Measurements from ENCODE around the gene ASIC5.

Gene ASIC5

DNA sequence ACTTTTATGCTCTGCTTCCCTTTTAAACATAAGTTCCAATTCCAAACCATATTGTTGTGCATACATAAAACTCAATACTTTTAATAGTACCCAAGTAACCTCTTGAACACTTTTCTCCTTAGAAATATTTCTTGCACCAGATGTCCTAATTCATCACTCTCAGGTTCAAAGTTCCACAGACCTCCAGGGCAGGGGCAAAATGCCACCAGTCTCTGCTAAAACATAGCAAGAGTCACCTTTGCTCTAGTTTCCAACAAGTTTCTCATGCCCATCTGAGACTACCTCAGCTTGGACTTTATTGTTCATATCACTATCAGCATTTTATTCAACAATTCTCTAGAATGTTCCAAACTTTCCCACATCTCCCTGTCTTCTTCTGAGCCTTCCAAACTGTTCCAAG lies 13.7 kb upstream of the ASIC5 start:
- no peak overlapping the region for H3K27ac ChIP-seq
- TF ChIP-seq ZFX (IDR thresholded peaks at IDR 0.05), result no peak

DNA sequence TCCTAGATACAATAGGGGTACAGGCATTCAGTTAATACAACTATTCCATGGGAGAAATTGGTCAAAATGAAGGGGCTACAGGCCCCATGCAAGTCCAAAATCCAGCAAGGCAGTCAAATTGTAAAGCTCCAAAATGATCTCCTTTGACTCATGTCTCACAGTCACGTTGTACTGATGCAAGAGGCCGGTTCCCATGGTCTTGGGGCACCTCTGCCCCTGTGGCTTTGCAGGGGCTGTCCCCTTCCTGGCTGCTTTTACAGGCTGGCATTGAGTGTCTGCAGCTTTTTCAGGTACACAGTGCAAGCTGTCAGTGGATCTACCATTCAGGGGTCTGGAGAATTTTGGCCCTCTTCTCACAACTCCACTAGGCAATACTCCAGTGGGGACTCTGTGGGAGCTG lies 12.5 kb upstream of the ASIC5 start:
- H3K27ac ChIP-seq, result no peak overlapping the region
- TF ChIP-seq, protein P1, sequence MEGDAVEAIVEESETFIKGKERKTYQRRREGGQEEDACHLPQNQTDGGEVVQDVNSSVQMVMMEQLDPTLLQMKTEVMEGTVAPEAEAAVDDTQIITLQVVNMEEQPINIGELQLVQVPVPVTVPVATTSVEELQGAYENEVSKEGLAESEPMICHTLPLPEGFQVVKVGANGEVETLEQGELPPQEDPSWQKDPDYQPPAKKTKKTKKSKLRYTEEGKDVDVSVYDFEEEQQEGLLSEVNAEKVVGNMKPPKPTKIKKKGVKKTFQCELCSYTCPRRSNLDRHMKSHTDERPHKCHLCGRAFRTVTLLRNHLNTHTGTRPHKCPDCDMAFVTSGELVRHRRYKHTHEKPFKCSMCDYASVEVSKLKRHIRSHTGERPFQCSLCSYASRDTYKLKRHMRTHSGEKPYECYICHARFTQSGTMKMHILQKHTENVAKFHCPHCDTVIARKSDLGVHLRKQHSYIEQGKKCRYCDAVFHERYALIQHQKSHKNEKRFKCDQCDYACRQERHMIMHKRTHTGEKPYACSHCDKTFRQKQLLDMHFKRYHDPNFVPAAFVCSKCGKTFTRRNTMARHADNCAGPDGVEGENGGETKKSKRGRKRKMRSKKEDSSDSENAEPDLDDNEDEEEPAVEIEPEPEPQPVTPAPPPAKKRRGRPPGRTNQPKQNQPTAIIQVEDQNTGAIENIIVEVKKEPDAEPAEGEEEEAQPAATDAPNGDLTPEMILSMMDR (conservative IDR thresholded peaks at IDR 0.05), result no peak

DNA sequence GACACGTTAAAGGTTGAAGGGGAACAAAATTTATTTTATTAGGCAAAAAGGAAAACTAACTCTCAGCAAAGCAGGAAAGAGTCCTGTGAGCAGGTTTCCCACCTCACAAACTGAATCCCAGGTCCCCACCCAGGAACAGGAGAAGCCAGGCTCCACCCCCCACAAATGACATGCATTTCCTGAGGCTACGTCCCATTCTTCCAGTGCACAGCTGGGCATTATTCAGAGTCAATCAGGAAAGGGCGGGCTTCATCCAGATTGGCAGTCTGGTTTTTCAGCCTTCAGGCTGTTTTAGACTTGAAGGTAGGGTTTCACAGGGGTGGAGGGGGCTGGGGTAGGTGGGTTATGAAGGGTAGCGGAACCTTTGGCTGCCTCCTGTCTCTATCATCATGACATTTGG lies 11.9 kb upstream of the ASIC5 start:
- TF ChIP-seq, protein P1 (conservative IDR thresholded peaks at IDR 0.05), result no peak
- no peak for TF ChIP-seq ZFX (IDR thresholded peaks at IDR 0.05)
- H3K27ac ChIP-seq, result no peak overlapping the region

DNA sequence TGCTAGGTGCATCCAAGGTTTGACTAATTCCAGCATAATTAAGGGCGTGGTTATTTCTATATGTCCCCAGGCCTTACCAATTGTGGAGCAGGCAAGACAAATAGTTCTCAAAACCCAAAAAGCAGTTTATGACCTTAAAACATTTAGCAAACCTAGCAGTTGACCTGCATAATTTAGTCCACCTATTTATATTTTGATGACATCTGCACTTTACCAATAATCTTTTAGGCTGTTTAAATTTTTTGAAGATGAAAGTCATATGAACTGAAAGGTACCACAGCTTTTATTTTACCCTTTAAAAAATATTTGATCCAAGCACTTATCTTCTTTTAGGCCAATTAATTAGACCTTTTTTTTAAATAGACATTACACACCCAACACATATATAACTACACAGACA lies 9.8 kb upstream of the ASIC5 start:
- no peak overlapping the region for H3K27ac ChIP-seq
- TF ChIP-seq, protein P1 (conservative IDR thresholded peaks at IDR 0.05), result no peak
- no peak for TF ChIP-seq ZFX (IDR thresholded peaks at IDR 0.05)

DNA sequence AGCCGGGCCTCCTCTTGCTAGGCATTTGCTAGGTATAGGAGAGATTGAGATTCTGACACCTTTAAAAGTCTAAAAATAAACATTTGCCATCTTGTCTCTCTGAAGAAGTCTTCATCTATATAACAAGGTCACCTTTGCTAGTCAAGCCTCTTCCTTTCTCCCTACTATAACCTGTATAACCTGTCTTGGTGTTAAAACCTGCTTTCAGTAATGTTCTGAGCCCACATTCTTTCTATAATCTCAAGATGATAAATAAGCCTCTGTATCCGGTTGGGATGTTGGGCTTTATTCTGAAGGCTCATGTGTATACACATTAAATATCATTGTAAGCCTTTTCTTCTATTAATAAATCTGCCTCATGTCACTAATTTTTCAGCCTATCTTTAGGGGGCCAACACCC lies 10.2 kb downstream of the ASIC5 start:
- no peak overlapping the region for H3K27ac ChIP-seq
- TF ChIP-seq ZFX (IDR thresholded peaks at IDR 0.05), result no peak
- TF ChIP-seq, protein P1 (conservative IDR thresholded peaks at IDR 0.05), result no peak

DNA sequence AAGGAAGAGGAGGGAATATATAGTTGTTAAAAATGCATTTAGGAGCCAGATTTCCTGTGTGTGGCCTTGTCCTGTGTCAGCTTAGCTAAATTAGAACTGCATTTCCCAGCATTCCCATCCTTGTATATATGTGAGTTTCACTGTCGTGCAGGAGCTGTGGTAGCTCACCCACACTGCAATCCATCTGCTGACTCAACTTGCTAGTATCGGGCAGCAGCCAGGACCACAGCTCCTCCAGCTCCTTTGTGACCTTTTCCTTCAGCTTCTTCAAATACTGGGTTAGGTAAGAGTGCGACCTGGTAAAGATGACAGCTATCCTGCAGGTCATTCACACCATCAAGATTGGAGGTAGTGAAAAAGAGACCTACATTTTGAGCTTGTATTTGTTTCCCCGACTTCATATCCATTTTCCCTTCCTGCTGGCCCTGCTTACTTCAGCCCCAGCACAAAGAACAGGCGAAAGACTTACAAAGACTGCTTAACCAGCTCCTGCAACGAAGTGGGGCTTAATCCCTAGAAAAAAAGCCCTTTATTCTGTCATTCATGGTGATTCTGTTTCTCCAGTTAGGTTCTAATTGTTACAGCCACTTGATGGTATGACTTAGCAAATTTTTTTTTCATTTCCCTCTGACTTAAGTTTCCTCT lies 11.4 kb downstream of the ASIC5 start:
- TF ChIP-seq, protein P1 (conservative IDR thresholded peaks at IDR 0.05), result no peak
- no peak for TF ChIP-seq ZFX (IDR thresholded peaks at IDR 0.05)
- no peak overlapping the region for H3K27ac ChIP-seq

DNA sequence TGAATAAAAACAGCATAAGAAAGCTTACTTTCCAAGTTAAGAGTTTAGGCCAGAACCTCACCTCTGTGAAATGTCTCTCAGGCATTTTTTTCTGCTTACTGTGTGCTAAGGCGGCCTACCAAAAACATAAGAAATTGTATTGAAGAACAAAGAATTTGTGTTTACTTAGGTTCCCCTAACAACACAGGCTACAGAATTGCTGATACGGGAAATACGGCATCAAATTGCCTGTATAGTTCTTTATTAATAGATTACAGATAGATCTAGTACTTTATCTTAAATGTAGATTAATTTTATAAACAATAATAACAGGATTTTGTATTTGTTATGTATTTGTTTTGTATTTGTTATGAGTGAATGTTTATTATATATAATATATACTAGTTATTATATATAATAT lies 12.9 kb downstream of the ASIC5 start:
- TF ChIP-seq, protein P1 (conservative IDR thresholded peaks at IDR 0.05), result no peak
- no peak for TF ChIP-seq ZFX (IDR thresholded peaks at IDR 0.05)
- H3K27ac ChIP-seq, result no peak overlapping the region

DNA sequence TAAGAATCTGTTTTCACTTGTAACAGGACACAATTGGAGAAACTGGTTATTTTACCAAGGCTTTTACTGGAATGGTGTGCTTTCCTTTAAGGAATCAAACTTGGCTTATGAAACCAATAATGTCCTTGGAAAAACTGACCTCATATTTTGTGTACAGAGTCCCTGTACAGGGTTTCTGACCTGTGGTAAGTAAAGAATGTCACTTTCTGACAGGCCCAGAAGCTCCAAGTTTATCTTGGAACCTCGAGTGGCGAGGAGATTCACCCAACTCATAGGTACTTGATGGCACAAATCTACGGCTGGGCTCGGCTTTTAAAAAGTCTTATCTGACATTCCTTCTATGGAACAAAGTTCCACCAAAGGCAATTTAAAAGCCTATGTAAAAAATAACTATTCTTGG lies 17.0 kb downstream of the ASIC5 start:
- no peak overlapping the region for H3K27ac ChIP-seq
- TF ChIP-seq, protein P1 (conservative IDR thresholded peaks at IDR 0.05), result no peak
- no peak for TF ChIP-seq ZFX (IDR thresholded peaks at IDR 0.05)

All from C4-2B (cell line).